Psoas muscle (tissue), 8 donors: ENCODE measurements around the gene PIGB. TPM values are rescaled to one million over a fixed set of nuclear protein-coding genes. Genes with fewer than 3 reads are reported as not detected.

ENCODE experiments used
- ATAC-seq, 4 donors: fragments of 200-7000 bp; cut with Tn5 transposase; one replicate each; pipeline ENCODE4 v1.9.1; 2020; ENCODE audit warnings: moderate library complexity in 3 of 4, mild to moderate bottlenecking in 2 of 4
- DNase-seq, 2 donors: peaks; one replicate each; pipeline ENCODE4 v3.0.0-alpha.2; 2020
- H3K27ac ChIP-seq: fragments of 200-600 bp; one replicate; pipeline ENCODE4 v1.8.0; 2022
- H3K27me3 ChIP-seq, 3 donors: fragments of 200-600 bp in 1 of 3; one replicate each; pipeline versions ENCODE4 v1.6.1 to v1.8.0; 2013 to 2022; ENCODE audit warnings: low read length in 2 of 3, mild to moderate bottlenecking in 2 of 3, moderate library complexity in 1 of 3; ENCODE audit not compliant: insufficient read depth in 3 of 3
- H3K36me3 ChIP-seq, 2 donors: fragments of 200-600 bp in 1 of 2; one replicate each; pipeline versions ENCODE4 v1.6.1 to v1.8.0; 2013 to 2022; ENCODE audit warnings: low read depth in 1 of 2, mild to moderate bottlenecking in 1 of 2, moderate library complexity in 1 of 2; ENCODE audit not compliant: insufficient read depth in 1 of 2
- H3K4me1 ChIP-seq: fragments of 200-600 bp; one replicate; pipeline ENCODE4 v1.8.0; 2022
- H3K4me3 ChIP-seq: fragments of 200-600 bp; one replicate; pipeline ENCODE4 v1.8.0; 2022; ENCODE audit warnings: mild to moderate bottlenecking
- H3K9me3 ChIP-seq: fragments of 200-600 bp; one replicate; pipeline ENCODE4 v1.8.0; 2022
- WGBS, 3 donors: extraction: QIAGEN DNeasy Blood & Tissue Kit; methylation state at CpG; one replicate each; pipeline versions ENCODE4 v1.1.6 to v1.1.7; 2013; 5-methylcytosine and 5-hydroxymethylcytosine counted together
- intact Hi-C, 2 donors: fragments of 100-400 bp; cut with DNase I; formaldehyde crosslinking; loops; one replicate each; pipeline versions ENCODE4 v1.11.0 to v1.14.2; 2022
- polyA plus RNA-seq, 3 donors: library from polyadenylated mRNA; stranded (reverse); fragments of 200-250 nt; gene quantifications; one replicate each; pipeline ENCODE4 v1.2.3, GENCODE V29; 2013
- total RNA-seq, 4 donors: library from RNA; stranded (reverse); fragmentation: NEBNext Ultra II Directional in 2 of 4; extraction: Animal tissue kit (Norgen Biotek cat#: 25700) in 2 of 4; gene quantifications; one replicate each; pipeline versions ENCODE4 v1.2.1 to v1.2.4, GENCODE V29; 2021 to 2023
- TF ChIP-seq, protein P1 (sequence below): fragments of 200-600 bp; IDR thresholded peaks from one replicate; pipeline ENCODE4 v1.8.0; 2022; ENCODE audit warnings: antibody characterized with exemption
- donor health status: healthy with polysubstance abuse.
- donor health status: DM: no; HTN: no; CAD: no; lungs with moderate emphysema.
- donor health status: Bipolar disorder and iron deficiency.
- donor health status: healthy.
- donor health status: DM: yes; HTN: yes; CAD: no.
- donor health status: DM: no; HTN: no; CAD: no.
- donor health status: DM: no; HTN: no; CAD: no.
- donor health status: DM: yes; HTN: yes; CAD: no.

Gene PIGB
- total and polyA plus RNA-seq, 7 donors, result 0.57 to 1.9 (median 1.3) TPM

DNA sequence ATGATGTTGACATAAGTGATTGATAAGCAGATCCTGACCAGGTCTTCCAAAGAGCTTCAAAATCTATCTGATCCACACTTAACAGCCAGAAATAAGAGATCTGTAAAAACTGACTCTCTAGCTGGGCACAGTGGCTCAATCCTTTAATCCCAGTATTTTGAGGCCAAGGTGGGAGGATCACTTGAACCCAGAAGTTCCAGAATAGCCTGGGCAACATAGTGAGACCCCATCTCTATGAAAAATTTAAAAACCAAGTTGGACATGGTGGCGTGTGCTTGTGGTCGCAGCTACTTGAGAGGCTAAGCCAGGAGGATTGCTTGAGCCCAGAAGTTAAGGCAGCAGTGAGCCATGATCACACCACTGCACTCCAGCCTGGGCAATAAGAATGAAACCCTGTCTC, 43.6 kb downstream of the PIGB start:
- ATAC-seq (no peak), DNase-seq (no peak)
- Histone ChIP-seq H3K4me1 (no peaks in the 10 kb centered on the region), H3K27ac (no peak overlapping the region), H3K4me3 (no peak overlapping the region), H3K36me3 (peaks cover 0 to 93% of the 10 kb centered on the region in 2 donors), H3K27me3 (no peaks in the 10 kb centered on the region), H3K9me3 (no peaks in the 10 kb centered on the region)
- TF ChIP-seq, protein P1, sequence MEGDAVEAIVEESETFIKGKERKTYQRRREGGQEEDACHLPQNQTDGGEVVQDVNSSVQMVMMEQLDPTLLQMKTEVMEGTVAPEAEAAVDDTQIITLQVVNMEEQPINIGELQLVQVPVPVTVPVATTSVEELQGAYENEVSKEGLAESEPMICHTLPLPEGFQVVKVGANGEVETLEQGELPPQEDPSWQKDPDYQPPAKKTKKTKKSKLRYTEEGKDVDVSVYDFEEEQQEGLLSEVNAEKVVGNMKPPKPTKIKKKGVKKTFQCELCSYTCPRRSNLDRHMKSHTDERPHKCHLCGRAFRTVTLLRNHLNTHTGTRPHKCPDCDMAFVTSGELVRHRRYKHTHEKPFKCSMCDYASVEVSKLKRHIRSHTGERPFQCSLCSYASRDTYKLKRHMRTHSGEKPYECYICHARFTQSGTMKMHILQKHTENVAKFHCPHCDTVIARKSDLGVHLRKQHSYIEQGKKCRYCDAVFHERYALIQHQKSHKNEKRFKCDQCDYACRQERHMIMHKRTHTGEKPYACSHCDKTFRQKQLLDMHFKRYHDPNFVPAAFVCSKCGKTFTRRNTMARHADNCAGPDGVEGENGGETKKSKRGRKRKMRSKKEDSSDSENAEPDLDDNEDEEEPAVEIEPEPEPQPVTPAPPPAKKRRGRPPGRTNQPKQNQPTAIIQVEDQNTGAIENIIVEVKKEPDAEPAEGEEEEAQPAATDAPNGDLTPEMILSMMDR, result no peak
- intact Hi-C loops, result no loop called here
- WGBS, 3 donors, result 96 to 100% (median 100%) methylated on average over 2 of the region's 2 CpGs

DNA sequence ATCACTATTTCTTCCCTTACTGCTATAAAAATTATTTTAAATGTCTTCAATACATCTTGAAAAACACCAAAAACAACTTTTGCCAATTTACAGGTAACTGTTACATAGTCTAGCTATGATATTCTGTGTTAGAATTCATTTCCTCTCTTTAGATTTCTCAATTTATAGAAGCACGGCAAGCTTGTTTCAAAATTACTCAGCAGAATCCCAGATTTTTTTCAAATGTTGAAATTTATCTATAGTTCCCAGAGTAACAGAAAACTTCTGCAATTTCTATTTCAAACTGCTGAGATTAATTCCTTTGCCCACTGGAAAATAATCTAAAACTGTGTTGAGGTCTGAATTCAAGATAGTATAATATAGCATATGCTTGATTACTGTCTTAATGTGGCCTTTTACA, 48.0 kb downstream of the PIGB start:
- H3K4me1 ChIP-seq, result no peaks in the 10 kb centered on the region
- TF ChIP-seq, protein P1, result no peak
- H3K36me3 ChIP-seq, result peaks cover 0 to 93% of the 10 kb centered on the region in 2 donors
- H3K27me3 ChIP-seq, result no peaks in the 10 kb centered on the region
- 92 to 96% (median 94%) methylated on average over 1 of the region's 1 CpG for WGBS, 3 donors
- intact Hi-C loops, result no loop called here
- no peak overlapping the region for H3K4me3 ChIP-seq
- DNase-seq (no peak), ATAC-seq (no peak)
- no peak overlapping the region for H3K27ac ChIP-seq
- no peaks in the 10 kb centered on the region for H3K9me3 ChIP-seq

DNA sequence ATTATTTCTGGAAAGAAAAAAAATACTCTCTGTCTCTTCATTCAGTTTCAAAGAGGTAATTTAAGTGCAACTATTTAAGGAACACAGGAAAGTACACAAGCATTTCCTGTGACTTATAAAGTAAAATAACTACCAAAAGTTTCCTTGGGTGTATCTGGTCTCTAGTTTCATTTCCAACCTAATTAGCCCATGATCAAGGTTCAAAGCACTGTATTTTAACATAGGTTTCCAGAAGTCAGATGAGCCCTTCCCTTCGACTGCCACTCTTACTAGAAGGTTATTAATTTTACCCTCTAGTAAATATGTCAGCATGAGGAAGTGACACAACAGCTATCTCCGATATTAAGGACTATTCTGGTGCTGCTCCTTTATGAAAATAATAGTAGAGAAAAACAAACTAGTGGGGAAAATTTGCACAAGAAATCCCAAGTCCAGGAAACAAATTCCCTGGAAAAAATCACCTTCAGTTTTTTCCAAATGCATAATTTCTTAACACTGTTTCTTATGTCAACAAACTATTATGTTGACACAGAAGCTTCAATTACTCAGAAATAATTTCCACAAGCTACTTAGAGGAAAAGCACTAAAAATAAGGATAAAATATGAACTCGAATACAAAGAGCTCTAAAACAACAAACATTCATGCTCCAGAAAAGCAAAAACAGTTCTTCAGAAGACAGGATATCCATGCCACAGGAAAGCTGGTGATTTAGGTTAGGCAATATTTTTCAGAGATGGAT, 53.8 kb downstream of the PIGB start:
- peak; percentile 55 to 79 (median 59) for ATAC-seq
- H3K36me3 ChIP-seq, result peaks cover 0 to 93% of the 10 kb centered on the region in 2 donors

DNA sequence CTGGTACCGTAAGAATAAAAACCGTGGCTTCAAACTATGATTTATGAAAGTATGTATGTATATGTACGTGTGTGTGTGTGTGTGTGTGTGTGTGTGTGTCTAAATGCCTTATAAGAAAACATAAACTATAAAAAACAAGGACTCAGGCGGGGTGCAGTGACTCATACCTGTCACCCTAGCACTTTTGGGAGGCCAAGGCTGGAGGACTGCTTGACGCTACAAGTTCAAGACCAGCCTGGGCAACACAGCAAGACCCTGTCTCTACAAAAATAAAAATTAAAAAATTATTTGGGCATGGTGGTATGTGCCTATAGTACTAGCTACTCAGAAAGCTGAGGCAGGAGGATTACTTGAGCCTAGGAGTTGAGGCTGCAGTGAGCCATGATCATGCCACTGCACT, 60.1 kb downstream of the PIGB start:
- H3K36me3 ChIP-seq, result peaks cover 5 to 97% of the 10 kb centered on the region in 2 donors
- no peaks in the 10 kb centered on the region for H3K27me3 ChIP-seq
- WGBS, 3 donors, result 88 to 97% (median 92%) methylated on average over 5 of the region's 5 CpGs
- ATAC-seq (no peak), DNase-seq (no peak)
- H3K9me3 ChIP-seq, result no peaks in the 10 kb centered on the region
- no peak overlapping the region for H3K4me3 ChIP-seq
- TF ChIP-seq, protein P1, result no peak
- intact Hi-C loops, result no loop called here
- H3K4me1 ChIP-seq, result no peaks in the 10 kb centered on the region
- no peak overlapping the region for H3K27ac ChIP-seq

More for the DNA sequence above, 53.8 kb downstream of the PIGB start:
- H3K9me3 ChIP-seq, result no peaks in the 10 kb centered on the region
- peak overlapping the region; percentile 66 for H3K27ac ChIP-seq
- intact Hi-C loops, result no loop called here
- no peak overlapping the region for H3K4me3 ChIP-seq
- TF ChIP-seq, protein P1, result no peak
- DNase-seq, result no peak
- peaks cover 12% of the 10 kb centered on the region for H3K4me1 ChIP-seq
- 25 to 37% (median 29%) methylated on average over 3 of the region's 3 CpGs for WGBS, 3 donors
- H3K27me3 ChIP-seq, result no peaks in the 10 kb centered on the region

DNA sequence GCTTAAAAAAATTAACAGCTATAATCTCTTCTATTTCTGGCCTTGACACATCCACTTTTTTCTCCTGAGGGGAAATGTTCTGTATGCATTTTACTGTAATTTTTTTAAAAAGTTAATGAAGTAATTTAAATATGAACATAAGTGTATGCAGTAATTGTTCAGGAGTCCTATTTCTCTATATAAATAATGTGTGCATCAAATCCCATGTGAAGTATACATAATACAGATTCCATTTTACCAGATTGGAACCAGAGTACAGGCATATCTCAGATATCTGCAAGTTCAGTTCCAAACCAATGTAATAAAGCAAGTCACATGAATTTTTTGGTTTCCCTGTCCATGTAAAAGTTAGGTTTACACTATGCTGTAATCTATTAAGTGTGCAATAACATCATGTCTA, 62.6 kb downstream of the PIGB start:
- TF ChIP-seq, protein P1, result no peak
- H3K4me1 ChIP-seq, result no peaks in the 10 kb centered on the region
- H3K9me3 ChIP-seq, result no peaks in the 10 kb centered on the region
- ATAC-seq (no peak), DNase-seq (no peak)
- no peak overlapping the region for H3K4me3 ChIP-seq
- H3K27me3 ChIP-seq, result no peaks in the 10 kb centered on the region
- intact Hi-C loops, result no loop called here
- no peak overlapping the region for H3K27ac ChIP-seq
- H3K36me3 ChIP-seq, result peaks cover 5 to 97% of the 10 kb centered on the region in 2 donors
